Medulla oblongata (tissue), 1 donor: ENCODE data around the gene CEL.
A peak's percentile ranks its signal among the peaks of the same experiment; 100 is the strongest.

Experiments
- DNase-seq: peaks from one replicate; pipeline ENCODE4 v3.0.0-alpha.2; 2015; ENCODE audit errors: extremely low spot score

Gene CEL

DNA sequence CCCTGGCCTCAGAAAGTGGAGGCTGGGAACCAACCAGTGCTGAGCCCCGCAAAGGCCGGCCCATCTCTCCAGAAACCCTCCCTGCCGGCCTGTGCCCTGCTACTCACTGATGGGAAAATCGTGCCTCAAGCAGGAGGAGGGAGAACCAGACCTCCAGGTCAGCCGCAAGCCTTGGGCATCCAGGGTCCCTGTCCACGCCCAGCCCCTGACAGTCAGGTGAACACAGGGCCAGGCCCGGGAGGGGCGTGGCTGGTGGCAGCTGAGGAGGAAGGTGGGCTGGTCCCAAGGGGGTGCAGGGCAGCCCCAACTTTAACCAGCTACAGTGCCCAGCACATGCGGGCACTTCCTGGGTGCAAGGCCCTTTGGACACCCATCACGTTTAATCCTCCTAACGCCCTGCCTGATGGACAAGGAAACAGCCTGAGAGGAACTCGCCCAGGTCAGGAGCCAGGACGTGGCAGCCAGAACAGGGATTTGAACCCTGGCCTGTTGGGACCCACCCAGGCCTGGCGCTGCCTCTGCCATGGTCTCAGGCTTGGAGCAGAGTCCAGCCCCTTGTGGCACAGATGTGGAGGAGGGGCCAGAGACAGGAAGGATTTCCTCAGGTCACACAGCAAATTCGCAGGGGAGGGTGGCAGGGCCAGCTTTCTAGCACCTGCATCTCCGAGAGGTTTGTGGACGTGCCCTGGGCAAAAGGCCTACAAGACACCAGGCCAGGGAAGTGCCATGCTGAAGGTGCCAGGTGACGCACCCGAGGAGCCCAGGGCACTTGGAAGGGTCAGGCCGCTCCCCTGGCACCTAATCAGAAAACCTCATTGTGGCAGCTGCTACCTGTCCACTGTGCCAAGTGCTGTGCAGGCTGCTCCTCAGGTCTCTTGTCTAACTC is 54.8 kb downstream of the CEL start:
- no peak for DNase-seq

DNA sequence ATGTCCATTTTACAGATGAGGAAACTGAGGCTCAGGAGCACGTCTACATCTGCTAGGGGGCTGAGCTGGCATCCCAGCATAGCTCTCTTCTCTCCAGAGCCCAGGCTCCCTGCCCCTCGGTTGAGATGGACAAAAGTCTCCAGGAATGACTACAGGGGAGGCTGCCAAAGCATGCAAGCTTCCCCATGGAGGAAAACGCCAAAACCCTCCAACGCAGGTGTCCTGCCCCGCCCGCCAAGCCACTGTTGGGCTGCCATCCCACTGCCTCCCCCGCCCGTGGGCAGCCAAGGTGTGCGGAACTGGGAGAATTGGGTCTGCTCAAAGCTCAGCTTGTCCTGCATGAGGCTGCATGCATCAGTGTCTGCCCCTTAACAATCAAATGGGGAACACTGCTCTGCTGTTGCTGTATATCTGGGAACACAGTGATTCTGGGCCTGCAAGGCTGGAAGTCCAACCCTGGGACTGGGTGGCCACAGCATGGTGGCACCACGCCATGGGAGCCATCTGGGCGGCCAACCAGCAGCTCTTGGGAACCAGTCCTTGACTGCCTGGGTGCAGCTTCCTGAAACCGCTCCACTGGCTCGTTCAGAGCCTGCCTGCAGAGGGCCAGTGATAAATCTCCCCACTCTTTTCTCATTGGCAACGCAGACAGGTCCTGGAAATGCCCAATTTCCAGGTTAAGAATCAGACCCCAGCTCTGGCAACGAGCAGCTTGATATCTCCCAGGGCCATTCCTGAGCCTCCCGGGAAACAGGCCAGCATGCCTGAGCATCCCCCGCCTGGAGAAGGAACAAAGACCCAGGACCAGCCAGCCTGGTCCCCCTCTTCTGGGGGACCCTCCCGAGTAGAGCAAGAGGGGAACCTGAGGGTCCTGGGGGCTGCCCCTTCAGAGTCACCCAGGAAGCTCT is 55.7 kb downstream of the CEL start:
- peak; percentile 90 for DNase-seq

DNA sequence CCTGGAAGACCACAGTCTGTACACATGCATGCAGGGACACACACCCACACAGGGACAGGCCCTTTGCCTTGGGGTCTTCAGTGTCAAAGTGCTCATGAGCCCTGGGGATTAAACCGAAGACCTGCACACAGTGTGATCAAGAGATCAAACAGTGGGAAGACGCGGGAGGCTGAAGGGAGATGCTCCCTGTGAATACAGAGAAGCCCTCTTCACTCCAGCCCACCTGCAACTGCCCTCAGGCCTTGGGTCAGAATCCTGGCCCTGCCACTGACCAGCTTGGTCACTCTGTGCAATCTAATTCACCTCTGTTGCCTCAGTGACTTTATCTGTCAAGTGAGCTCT is 56.4 kb downstream of the CEL start:
- no peak for DNase-seq

GRCh38 chr9:133118568-133118967 is 56.8 kb downstream of the CEL start:
- no peak for DNase-seq

- peak; percentile 89 for DNase-seq
These were observed 57.5 kb downstream of the CEL start for GRCh38 chr9:133119103-133119845.

DNA sequence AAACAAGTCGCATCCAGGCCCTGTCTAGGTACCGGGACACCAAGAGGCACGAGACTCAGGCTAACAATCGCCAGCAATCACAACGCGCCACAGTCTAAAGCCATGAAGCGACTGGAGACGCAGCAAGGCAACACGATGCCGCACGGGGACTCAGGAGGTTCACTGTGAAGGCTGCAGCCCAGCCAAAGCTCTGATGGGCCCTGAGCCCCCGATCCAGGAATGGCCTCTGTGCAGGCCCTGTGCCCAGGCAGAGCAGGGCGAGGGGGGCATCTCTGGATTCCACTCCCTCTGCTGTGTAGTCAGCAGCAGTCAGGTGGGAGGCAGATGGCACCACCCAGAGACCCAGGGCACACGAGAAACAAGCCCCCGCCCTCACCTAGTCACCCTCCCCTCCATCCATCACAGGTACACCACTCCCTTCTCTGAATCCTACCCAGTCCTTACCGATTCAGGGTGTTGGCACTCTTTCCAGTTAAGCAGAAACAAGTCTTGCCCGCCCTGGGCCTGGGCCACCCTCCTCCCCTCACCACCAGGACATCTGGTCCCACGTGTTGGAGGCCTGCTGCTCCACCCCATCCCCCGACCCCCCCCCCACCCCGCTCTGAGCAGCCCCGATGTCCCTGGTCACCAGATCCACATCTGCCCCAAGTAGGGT is 58.2 kb downstream of the CEL start:
- DNase-seq, result peak; percentile 54

GRCh38 chr9:133120501-133121197 is 58.9 kb downstream of the CEL start:
- no peak for DNase-seq
